ENCODE data around the gene DLEC1.

DNA sequence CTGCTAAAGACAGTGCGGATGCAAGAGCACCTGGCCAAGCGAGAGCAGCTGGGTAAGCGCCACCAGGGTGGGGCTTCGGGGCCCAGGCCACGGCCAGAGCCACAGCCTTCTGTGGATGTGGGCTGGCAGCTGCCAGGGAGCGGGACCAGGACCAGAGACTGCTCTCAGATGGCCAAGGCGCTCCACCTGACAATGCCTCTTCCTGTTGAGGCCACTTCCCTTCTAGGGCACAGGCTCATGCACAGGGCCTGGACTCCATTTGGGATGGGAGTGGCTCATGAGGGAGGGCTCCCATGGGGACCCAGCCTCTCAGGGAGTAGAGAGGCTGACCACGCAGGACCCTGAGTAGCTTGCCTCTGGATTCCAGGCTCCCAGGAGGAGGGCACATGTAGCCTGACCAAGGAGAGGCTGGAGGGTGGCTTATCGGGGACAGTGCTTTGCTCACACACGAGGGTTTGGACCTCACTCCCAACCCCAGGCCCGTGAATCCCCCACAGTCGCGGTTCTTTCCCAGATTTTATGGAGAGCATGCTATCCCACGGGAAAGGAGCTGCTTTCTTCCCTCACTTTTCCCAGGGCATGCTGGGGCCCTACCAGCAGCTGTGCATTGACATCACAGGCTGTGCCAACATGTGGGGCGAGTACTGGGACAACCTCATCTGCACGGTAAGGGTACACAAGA lies 72.8 kb downstream of the DLEC1 start:
- TF ChIP-seq, protein P1, sequence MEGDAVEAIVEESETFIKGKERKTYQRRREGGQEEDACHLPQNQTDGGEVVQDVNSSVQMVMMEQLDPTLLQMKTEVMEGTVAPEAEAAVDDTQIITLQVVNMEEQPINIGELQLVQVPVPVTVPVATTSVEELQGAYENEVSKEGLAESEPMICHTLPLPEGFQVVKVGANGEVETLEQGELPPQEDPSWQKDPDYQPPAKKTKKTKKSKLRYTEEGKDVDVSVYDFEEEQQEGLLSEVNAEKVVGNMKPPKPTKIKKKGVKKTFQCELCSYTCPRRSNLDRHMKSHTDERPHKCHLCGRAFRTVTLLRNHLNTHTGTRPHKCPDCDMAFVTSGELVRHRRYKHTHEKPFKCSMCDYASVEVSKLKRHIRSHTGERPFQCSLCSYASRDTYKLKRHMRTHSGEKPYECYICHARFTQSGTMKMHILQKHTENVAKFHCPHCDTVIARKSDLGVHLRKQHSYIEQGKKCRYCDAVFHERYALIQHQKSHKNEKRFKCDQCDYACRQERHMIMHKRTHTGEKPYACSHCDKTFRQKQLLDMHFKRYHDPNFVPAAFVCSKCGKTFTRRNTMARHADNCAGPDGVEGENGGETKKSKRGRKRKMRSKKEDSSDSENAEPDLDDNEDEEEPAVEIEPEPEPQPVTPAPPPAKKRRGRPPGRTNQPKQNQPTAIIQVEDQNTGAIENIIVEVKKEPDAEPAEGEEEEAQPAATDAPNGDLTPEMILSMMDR (IDR thresholded peaks at IDR 0.05; ENCODE audit: low read depth, low read length) = no peak
- no peak for TF ChIP-seq EZH2phosphoT487 (IDR thresholded peaks at IDR 0.05; ENCODE audit: low read depth)
